Epithelial cell of proximal tubule (primary cell): ENCODE results near the gene COQ10A. TPM values are rescaled to one million over a fixed set of nuclear protein-coding genes. Genes with fewer than 3 reads are reported as not detected.

Source experiments
- DNase-seq: peaks from one replicate; pipeline ENCODE4 v3.0.0-alpha.2; 2011; ENCODE audit warnings: low read depth
- H3K4me3 ChIP-seq: 2 replicates; pipeline ENCODE4 v1.5.1; 2011; ENCODE audit warnings: low read depth, mild to moderate bottlenecking, low read length
- CTCF ChIP-seq: conservative IDR thresholded peaks from 2 replicates; pipeline ENCODE4 v1.5.1; 2012; ENCODE audit warnings: low read depth, mild to moderate bottlenecking, low read length
- total RNA-seq: library from RNA; depleted of rRNA; stranded (reverse); fragments of >200 nt; gene quantifications from 2 replicates; pipeline ENCODE4 v1.2.3, GENCODE V29; 2015

Gene COQ10A
- total RNA-seq, 1 donor from 2014 or later: 18.8 TPM

DNA sequence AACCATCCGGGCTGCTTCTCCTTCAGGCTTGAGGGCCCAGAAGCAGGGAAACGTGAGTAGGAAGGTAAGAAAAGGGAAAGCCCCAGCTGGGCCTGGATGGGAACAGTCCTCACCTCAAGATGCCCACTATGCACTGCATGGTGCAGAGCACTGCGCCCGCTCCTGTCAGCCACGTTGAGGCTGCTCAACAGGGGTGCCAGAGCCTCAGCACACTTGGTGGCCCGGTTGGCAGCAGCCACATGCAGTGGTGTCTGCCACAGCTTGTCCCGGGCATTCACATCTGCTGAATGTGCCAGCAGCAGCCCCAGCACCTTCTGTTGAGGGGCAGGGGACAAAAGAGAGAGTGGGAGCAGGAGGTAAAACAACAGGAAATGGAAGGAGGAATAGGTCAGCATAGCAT is 11.1 kb upstream of the COQ10A start:
- H3K4me3 ChIP-seq: no peak overlapping the region

GRCh38 chr12:56256326-56256960 is 10.3 kb upstream of the COQ10A start:
- H3K4me3 ChIP-seq: peak overlapping the region; percentile 97
- peak; percentile 26 for TF ChIP-seq CTCF
- no peak for DNase-seq

More for the DNA sequence above, 11.1 kb upstream of the COQ10A start:
- no peak for DNase-seq
- no peak for TF ChIP-seq CTCF

DNA sequence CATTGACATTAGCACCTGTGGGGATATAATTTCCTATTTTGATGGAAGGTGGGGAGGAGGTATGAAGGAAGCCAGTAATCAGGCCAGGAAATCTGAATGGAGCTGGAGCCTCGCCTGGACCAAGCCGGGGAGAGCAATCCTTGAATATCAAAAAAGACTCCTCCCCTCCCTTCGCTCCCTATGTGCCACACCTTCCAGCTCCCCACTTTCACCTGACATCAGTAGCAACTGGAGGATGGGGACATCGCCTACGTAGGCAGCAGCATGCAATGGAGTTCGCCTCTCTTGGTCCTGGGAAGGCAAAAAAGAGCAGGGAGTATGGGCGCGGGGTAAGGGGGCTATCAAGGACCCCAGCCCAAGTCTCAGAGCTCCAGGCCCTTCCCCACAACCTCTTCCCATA is 9.7 kb upstream of the COQ10A start:
- no peak for TF ChIP-seq CTCF
- no peak for DNase-seq
- peak overlapping the region; percentile 97 for H3K4me3 ChIP-seq

GRCh38 chr12:56257491-56258067 is 9.2 kb upstream of the COQ10A start:
- DNase-seq: no peak

GRCh38 chr12:56258068-56258819 is 8.5 kb upstream of the COQ10A start, which contains the start of gene ANKRD52:
TSS of gene ANKRD52 (minus strand) at chr12:56258384. CDS start at chr12:56258269, 115 bp downstream.
- peak; percentile 42 for TF ChIP-seq CTCF
- DNase-seq: no peak
- peak within 1 kb of the TSS; percentile 97 for H3K4me3 ChIP-seq

More at GRCh38 chr12:56257491-56258067, 9.2 kb upstream of the COQ10A start:
- TF ChIP-seq CTCF: peak; percentile 34
- H3K4me3 ChIP-seq: peak overlapping the region; percentile 97

GRCh38 chr12:56258820-56259183 is 7.9 kb upstream of the COQ10A start:
- no peak for DNase-seq
- no peak for TF ChIP-seq CTCF
- peak overlapping the region; percentile 97 for H3K4me3 ChIP-seq

- H3K4me3 ChIP-seq: no peak overlapping the region
- no peak for DNase-seq
- TF ChIP-seq CTCF: no peak
These were observed 6.4 kb upstream of the COQ10A start for GRCh38 chr12:56260380-56260779.
